NCI-H524 treated with DMSO at 0.1 percent for 48 hours (cell line): ENCODE results near the gene RNF157.
"Not testable (repeated sequence)": the region's sequence is repeated elsewhere in the genome, so short reads cannot be mapped to it uniquely, and the experiment has no call there.

Source experiments
- DNase-seq: peaks from one replicate; lab custom pipeline; 2025; lab: John Stamatoyannopoulos, UW

Gene RNF157

GRCh38 chr17:76189741-76190140 lies 50.6 kb downstream of the RNF157 start:
- DNase-seq: no peak

- DNase-seq: no peak
Observed at GRCh38 chr17:76189247-76189646, 51.0 kb downstream of the RNF157 start.

GRCh38 chr17:76188213-76189016 lies 51.9 kb downstream of the RNF157 start:
- no peak for DNase-seq

GRCh38 chr17:76186774-76187173 lies 53.5 kb downstream of the RNF157 start:
- DNase-seq: not testable (repeated sequence)

GRCh38 chr17:76184290-76184689 lies 56.0 kb downstream of the RNF157 start:
- DNase-seq: no peak

GRCh38 chr17:76182016-76182764 lies 58.1 kb downstream of the RNF157 start:
- DNase-seq: peak; percentile 79

GRCh38 chr17:76179496-76180467 lies 60.5 kb downstream of the RNF157 start:
- DNase-seq: no peak

- no peak for DNase-seq
Observed at GRCh38 chr17:76178124-76178523, 62.2 kb downstream of the RNF157 start.

- DNase-seq: no peak
Observed at GRCh38 chr17:76176701-76177574, 63.4 kb downstream of the RNF157 start.

GRCh38 chr17:76174037-76174436 lies 66.3 kb downstream of the RNF157 start:
- DNase-seq: no peak

GRCh38 chr17:76173474-76173873 lies 66.8 kb downstream of the RNF157 start:
- DNase-seq: no peak

- peak; percentile 47 for DNase-seq
Observed at GRCh38 chr17:76171706-76172105, 68.6 kb downstream of the RNF157 start.

- no peak for DNase-seq
Observed at GRCh38 chr17:76170114-76170513, 70.2 kb downstream of the RNF157 start.

- no peak for DNase-seq
Observed at GRCh38 chr17:76166906-76167305, 73.4 kb downstream of the RNF157 start.

- no peak for DNase-seq
Observed at GRCh38 chr17:76166168-76166567, 74.1 kb downstream of the RNF157 start.

- DNase-seq: no peak
Observed at GRCh38 chr17:76164331-76164730, 76.0 kb downstream of the RNF157 start.

GRCh38 chr17:76163919-76164318 lies 76.4 kb downstream of the RNF157 start:
- no peak for DNase-seq

- DNase-seq: no peak
Observed at GRCh38 chr17:76161619-76162266, 78.5 kb downstream of the RNF157 start.

- no peak for DNase-seq
Observed at GRCh38 chr17:76160896-76161528, 79.3 kb downstream of the RNF157 start.

GRCh38 chr17:76159157-76159556 lies 81.1 kb downstream of the RNF157 start:
- DNase-seq: no peak
